Measurements from ENCODE around the gene DRD2.

DNA sequence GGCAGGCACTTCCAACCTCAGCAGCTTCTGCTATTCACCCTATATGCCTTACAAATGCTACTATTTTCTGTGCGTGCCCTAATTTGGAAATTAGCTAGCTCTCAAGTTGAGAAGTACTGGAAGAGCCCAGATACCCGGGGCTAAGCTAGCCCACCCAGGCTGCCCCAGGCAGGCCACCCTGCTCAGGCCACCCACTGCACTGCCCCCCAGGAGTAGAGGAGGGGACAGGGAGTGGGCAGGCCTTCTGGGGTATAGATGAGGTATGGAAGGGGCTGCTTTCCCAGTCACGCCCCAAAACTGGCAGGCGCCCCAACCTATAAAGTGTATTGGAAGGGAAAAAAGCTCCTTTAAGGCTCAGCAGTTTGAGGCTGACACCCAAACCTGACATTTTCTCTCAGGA, 43.5 kb downstream of the DRD2 start:
- TF ChIP-seq POLR2A (IDR thresholded peaks at IDR 0.05): no peak
- TF ChIP-seq, protein P1, sequence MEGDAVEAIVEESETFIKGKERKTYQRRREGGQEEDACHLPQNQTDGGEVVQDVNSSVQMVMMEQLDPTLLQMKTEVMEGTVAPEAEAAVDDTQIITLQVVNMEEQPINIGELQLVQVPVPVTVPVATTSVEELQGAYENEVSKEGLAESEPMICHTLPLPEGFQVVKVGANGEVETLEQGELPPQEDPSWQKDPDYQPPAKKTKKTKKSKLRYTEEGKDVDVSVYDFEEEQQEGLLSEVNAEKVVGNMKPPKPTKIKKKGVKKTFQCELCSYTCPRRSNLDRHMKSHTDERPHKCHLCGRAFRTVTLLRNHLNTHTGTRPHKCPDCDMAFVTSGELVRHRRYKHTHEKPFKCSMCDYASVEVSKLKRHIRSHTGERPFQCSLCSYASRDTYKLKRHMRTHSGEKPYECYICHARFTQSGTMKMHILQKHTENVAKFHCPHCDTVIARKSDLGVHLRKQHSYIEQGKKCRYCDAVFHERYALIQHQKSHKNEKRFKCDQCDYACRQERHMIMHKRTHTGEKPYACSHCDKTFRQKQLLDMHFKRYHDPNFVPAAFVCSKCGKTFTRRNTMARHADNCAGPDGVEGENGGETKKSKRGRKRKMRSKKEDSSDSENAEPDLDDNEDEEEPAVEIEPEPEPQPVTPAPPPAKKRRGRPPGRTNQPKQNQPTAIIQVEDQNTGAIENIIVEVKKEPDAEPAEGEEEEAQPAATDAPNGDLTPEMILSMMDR (IDR thresholded peaks at IDR 0.05 in 4 of 5, conservative IDR thresholded peaks at IDR 0.05 in 1 of 5): no peak

Measured in gastrocnemius medialis (tissue), 4 donors.